ENCODE measurements around the gene IL17B.

Gene IL17B

DNA sequence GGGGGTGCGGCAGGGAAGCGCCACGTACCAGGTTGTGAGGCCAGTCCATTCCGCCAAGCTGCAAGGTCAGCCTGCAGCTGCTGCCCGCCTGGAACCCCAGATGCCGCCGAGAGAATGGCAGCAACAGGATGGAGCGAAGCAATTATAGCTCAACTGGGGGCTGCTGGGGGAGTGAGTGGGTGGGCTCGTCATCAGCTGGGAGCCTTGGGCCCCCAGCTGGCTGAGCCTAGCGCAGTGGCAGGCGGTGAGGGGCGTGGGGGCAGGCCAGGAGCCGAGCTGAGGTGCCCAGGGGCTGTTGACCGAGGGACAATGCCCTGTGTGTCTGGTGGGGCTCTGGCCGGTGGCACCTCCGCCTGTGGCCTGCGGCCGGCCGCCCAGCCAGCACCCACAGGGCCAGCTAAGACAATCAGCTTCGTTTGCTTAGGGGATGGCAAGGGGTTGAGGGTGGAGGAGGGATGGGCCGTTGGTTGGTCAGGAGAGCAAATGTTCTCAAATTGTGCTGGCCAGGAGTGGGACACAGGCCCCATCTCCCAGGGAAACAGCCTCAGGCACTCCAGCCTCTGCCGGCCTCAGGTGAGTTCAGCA, at the start of gene IL17B:
Gene IL17B (minus strand): TSS at position 116 of the 585 bp plus-strand sequence. CDS start 67 bp downstream, at position 49.
- Histone ChIP-seq H2AFZ (ENCODE audit: low read depth) (no peak within 1 kb of the TSS), H3K79me2 (ENCODE audit: insufficient read depth, low read depth) (no peaks in the 10 kb centered on the region), H3K9ac (no peak within 1 kb of the TSS), H3K27ac (no peak within 1 kb of the TSS), H3K36me3 (ENCODE audit: insufficient read depth) (no peaks in the 10 kb centered on the region), H3K4me3 (IDR thresholded peaks at IDR 0.05; ENCODE audit: insufficient read depth, low read depth, low read length) (no peak within 1 kb of the TSS), H3K27me3 (ENCODE audit: insufficient read depth, low read depth) (no peaks in the 10 kb centered on the region), H3K4me1 (ENCODE audit: low read depth, poor library complexity, severe bottlenecking) (no peaks in the 10 kb centered on the region), H3K4me2 (no peak within 1 kb of the TSS), H4K20me1 (ENCODE audit: insufficient read depth) (no peaks in the 10 kb centered on the region)
- TF ChIP-seq CTCF (conservative IDR thresholded peaks at IDR 0.05; ENCODE audit: low read depth, low read length) = no peak

GRCh38 chr5:149428032-149428431, 48.9 kb upstream of the IL17B start:
- Histone ChIP-seq H3K27ac (no peak overlapping the region), H3K79me2 (ENCODE audit: insufficient read depth, low read depth) (no peaks in the 10 kb centered on the region), H3K9ac (no peak overlapping the region), H2AFZ (ENCODE audit: low read depth) (no peak overlapping the region), H4K20me1 (ENCODE audit: insufficient read depth) (no peaks in the 10 kb centered on the region), H3K36me3 (ENCODE audit: insufficient read depth) (no peaks in the 10 kb centered on the region), H3K4me3 (IDR thresholded peaks at IDR 0.05; ENCODE audit: insufficient read depth, low read depth, low read length) (no peak overlapping the region), H3K4me1 (ENCODE audit: low read depth, poor library complexity, severe bottlenecking) (no peaks in the 10 kb centered on the region), H3K27me3 (ENCODE audit: insufficient read depth, low read depth) (no peaks in the 10 kb centered on the region), H3K4me2 (no peak overlapping the region)
- TF ChIP-seq CTCF (conservative IDR thresholded peaks at IDR 0.05; ENCODE audit: low read depth, low read length) = no peak

DNA sequence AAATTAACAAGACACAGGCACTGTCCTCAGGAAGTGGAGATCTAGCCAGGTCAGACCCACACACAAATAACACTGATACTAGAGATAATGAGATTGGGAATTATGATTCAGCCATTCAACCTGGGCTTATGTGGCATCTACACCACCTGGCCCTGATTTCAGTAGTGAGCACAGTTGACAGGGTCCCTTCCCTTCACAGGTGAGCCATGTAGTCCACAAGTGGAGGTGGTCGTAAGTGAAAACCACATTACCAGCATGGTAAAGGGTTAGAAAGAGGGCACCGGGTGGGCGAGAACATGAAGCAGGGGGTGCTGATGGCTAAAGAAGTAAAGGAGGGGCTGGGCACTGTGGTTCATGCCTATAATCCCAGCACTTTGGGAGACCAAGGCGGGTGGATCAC, 48.3 kb upstream of the IL17B start:
- no peak overlapping the region for H2AFZ ChIP-seq (ENCODE audit: low read depth)
- H3K9ac ChIP-seq = no peak overlapping the region
- H3K36me3 ChIP-seq (ENCODE audit: insufficient read depth) = no peaks in the 10 kb centered on the region
- no peaks in the 10 kb centered on the region for H3K27me3 ChIP-seq (ENCODE audit: insufficient read depth, low read depth)
- no peak overlapping the region for H3K4me2 ChIP-seq
- no peak overlapping the region for H3K4me3 ChIP-seq (IDR thresholded peaks at IDR 0.05; ENCODE audit: insufficient read depth, low read depth, low read length)
- no peak overlapping the region for H3K27ac ChIP-seq
- H3K79me2 ChIP-seq (ENCODE audit: insufficient read depth, low read depth) = no peaks in the 10 kb centered on the region
- no peaks in the 10 kb centered on the region for H4K20me1 ChIP-seq (ENCODE audit: insufficient read depth)
- no peaks in the 10 kb centered on the region for H3K4me1 ChIP-seq (ENCODE audit: low read depth, poor library complexity, severe bottlenecking)
- TF ChIP-seq CTCF (conservative IDR thresholded peaks at IDR 0.05; ENCODE audit: low read depth, low read length) = no peak

- Histone ChIP-seq H3K4me2 (no peak overlapping the region), H3K36me3 (ENCODE audit: insufficient read depth) (no peaks in the 10 kb centered on the region), H2AFZ (ENCODE audit: low read depth) (no peak overlapping the region), H3K4me1 (ENCODE audit: low read depth, poor library complexity, severe bottlenecking) (no peaks in the 10 kb centered on the region), H3K27me3 (ENCODE audit: insufficient read depth, low read depth) (no peaks in the 10 kb centered on the region), H3K4me3 (IDR thresholded peaks at IDR 0.05; ENCODE audit: insufficient read depth, low read depth, low read length) (no peak overlapping the region), H3K79me2 (ENCODE audit: insufficient read depth, low read depth) (no peaks in the 10 kb centered on the region), H4K20me1 (ENCODE audit: insufficient read depth) (no peaks in the 10 kb centered on the region), H3K9ac (no peak overlapping the region), H3K27ac (no peak overlapping the region)
- no peak for TF ChIP-seq CTCF (conservative IDR thresholded peaks at IDR 0.05; ENCODE audit: low read depth, low read length)
Observed at GRCh38 chr5:149426931-149427330, 47.8 kb upstream of the IL17B start.
